Caco-2 (cell line): Measurements from ENCODE around the gene IL23R. TPM values are rescaled to one million over a fixed set of nuclear protein-coding genes. Genes with fewer than 3 reads are reported as not detected.

Experiments used
- BruUV-seq: library from RNA; stranded (reverse); fragments of 400-500 nt; replicated peaks from 2 replicates; lab custom pipeline; 2021; lab: Mats Ljungman, UMichigan
- CTCF ChIA-PET: fragments of 300-600 bp; sonication (Branson Sonifier 250); formaldehyde crosslinking; loops from one replicate; lab custom pipeline; 2022; ENCODE audit warnings: antibody characterized with exemption; lab: Charles Lee
- POLR2A ChIA-PET: fragments of 300-600 bp; sonication (Branson Sonifier 250); formaldehyde crosslinking; loops from one replicate; lab custom pipeline; 2022; ENCODE audit warnings: antibody characterized with exemption; lab: Charles Lee
- DNase-seq, 2 experiments: peaks; one replicate each; pipeline versions ENCODE4 v3.0.0 to v3.0.0-alpha.2; 2020 to 2022
- H3K27me3 ChIP-seq: replicated peaks from 2 replicates; pipeline ENCODE4 v1.6.0; 2011; ENCODE audit warnings: low read length; ENCODE audit not compliant: control insufficient read depth, insufficient read depth
- H3K36me3 ChIP-seq: 2 replicates; pipeline ENCODE4 v1.5.1; 2011; ENCODE audit warnings: low read length; ENCODE audit not compliant: control insufficient read depth, insufficient read depth
- H3K4me1 ChIP-seq: fragments of 250-450 bp; sonication (Bioruptor Pico); 2 replicates; pipeline ENCODE4 v1.5.1; 2020; ENCODE audit warnings: mild to moderate bottlenecking
- H3K4me3 ChIP-seq: 2 replicates; pipeline ENCODE4 v1.5.1; 2011; ENCODE audit warnings: low read depth, mild to moderate bottlenecking, control low read depth, low read length
- H3K9me3 ChIP-seq: fragments of 250-450 bp; sonication (Bioruptor Pico); 2 replicates; pipeline ENCODE4 v1.5.1; 2020; ENCODE audit warnings: mild to moderate bottlenecking, moderate library complexity
- H3K27ac Mint-ChIP-seq: one replicate; pipeline ENCODE4 v1.8.0; 2022; ENCODE audit warnings: mixed read lengths; ENCODE audit not compliant: unreplicated experiment
- H3K27me3 Mint-ChIP-seq: one replicate; pipeline ENCODE4 v1.8.0; 2022; ENCODE audit warnings: mixed read lengths; ENCODE audit not compliant: insufficient read depth, unreplicated experiment
- H3K36me3 Mint-ChIP-seq: one replicate; pipeline ENCODE4 v1.8.0; 2022; ENCODE audit warnings: mild to moderate bottlenecking, mixed read lengths; ENCODE audit not compliant: insufficient read depth, unreplicated experiment
- H3K4me1 Mint-ChIP-seq: one replicate; pipeline ENCODE4 v1.8.0; 2022; ENCODE audit warnings: low read depth, mixed read lengths; ENCODE audit not compliant: unreplicated experiment
- H3K4me3 Mint-ChIP-seq: one replicate; pipeline ENCODE4 v1.8.0; 2022; ENCODE audit warnings: mild to moderate bottlenecking, moderate library complexity, mixed read lengths; ENCODE audit not compliant: unreplicated experiment
- H3K9me3 Mint-ChIP-seq: one replicate; pipeline ENCODE4 v1.8.0; 2022; ENCODE audit warnings: mixed read lengths; ENCODE audit not compliant: unreplicated experiment
- intact Hi-C: fragments of 100-400 bp; cut with micrococcal nuclease; formaldehyde crosslinking; loops from one replicate; pipeline ENCODE4 v1.10.0; 2022; ENCODE audit not compliant: unreplicated experiment
- total RNA-seq: library from RNA; stranded (reverse); gene quantifications from 2 replicates; pipeline ENCODE4 v1.2.3, GENCODE V29; 2022
- TF ChIP-seq, protein P1 (sequence below), 2 experiments: fragments of 200-600 bp in 1 of 2; IDR thresholded peaks; 1 replicate in 1 of 2; 2 replicates in 1 of 2; pipeline versions ENCODE4 v1.5.1 to v1.8.0; 2011 to 2022; ENCODE audit warnings: antibody characterized with exemption in 1 of 2, control low read depth in 1 of 2, inconsistent platforms in 1 of 2, low read depth in 1 of 2, low read length in 1 of 2, mild to moderate bottlenecking in 1 of 2, moderate library complexity in 1 of 2; ENCODE audit not compliant: insufficient read depth in 1 of 2, severe bottlenecking in 1 of 2, unreplicated experiment in 1 of 2

The IL23R gene
- total RNA-seq, 1 experiment from 2014 or later, result not detected

DNA sequence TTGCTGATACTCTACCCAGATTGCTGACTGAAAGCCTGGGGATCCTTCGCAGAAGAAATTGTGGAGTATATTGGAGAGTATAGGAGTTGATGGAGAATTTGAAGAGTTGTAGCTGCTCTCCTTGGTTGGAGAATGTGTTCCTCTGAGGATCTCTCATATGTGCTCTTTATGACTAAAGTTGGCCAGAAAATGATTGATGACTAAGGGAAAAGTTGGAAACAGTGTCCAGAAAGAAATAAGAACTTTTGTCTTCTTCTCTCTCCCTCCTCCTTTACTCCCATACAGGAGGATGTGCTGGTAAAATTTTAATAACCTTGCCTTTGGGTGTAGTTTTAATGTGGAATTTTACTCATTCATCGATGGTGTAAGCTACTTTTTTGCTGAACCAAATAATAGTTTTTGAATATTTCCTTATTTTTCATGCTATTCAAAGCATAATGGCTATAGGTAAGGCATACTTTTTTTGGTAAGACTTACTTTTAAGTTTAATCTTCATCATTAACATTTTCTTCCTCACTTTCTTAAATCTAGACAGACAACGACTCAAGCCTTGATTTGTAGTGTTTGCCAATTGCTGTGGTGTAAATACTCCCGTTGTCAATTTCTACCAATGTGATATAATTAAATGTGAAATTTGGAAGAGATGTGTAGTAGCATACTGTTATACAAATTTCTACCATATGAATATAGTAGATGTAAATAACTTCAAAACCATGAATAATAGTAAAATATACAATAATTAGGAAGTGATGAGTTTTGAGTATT, 45.2 kb upstream of the IL23R start:
- H3K27ac Mint-ChIP-seq, result no peak overlapping the region
- no peaks in the 10 kb centered on the region for H3K9me3 Mint-ChIP-seq
- no TSS peak for BruUV-seq
- Histone ChIP-seq H3K27me3 (no peaks in the 10 kb centered on the region), H3K9me3 (peaks cover 5% of the 10 kb centered on the region; the same call in 1 of the 2 replicates), H3K4me3 (no peak overlapping the region), H3K36me3 (no peaks in the 10 kb centered on the region), H3K4me1 (no peaks in the 10 kb centered on the region; the same call in 1 of the 2 replicates)
- TF ChIP-seq, protein P1, sequence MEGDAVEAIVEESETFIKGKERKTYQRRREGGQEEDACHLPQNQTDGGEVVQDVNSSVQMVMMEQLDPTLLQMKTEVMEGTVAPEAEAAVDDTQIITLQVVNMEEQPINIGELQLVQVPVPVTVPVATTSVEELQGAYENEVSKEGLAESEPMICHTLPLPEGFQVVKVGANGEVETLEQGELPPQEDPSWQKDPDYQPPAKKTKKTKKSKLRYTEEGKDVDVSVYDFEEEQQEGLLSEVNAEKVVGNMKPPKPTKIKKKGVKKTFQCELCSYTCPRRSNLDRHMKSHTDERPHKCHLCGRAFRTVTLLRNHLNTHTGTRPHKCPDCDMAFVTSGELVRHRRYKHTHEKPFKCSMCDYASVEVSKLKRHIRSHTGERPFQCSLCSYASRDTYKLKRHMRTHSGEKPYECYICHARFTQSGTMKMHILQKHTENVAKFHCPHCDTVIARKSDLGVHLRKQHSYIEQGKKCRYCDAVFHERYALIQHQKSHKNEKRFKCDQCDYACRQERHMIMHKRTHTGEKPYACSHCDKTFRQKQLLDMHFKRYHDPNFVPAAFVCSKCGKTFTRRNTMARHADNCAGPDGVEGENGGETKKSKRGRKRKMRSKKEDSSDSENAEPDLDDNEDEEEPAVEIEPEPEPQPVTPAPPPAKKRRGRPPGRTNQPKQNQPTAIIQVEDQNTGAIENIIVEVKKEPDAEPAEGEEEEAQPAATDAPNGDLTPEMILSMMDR (IDR thresholded peaks at IDR 0.05; ENCODE audit: insufficient read depth in 1 of 2, low read depth in 1 of 2, low read length in 1 of 2, severe bottlenecking in 1 of 2, unreplicated experiment in 1 of 2), result no peak
- no peaks in the 10 kb centered on the region for H3K4me1 Mint-ChIP-seq
- intact Hi-C loops, result no loop called here
- peaks cover under 1% of the 10 kb centered on the region for H3K36me3 Mint-ChIP-seq
- H3K27me3 Mint-ChIP-seq, result no peaks in the 10 kb centered on the region
- ChIA-PET CTCF (no interaction called here), POLR2A (no interaction called here)
- DNase-seq, result no peak
- H3K4me3 Mint-ChIP-seq, result no peak overlapping the region

DNA sequence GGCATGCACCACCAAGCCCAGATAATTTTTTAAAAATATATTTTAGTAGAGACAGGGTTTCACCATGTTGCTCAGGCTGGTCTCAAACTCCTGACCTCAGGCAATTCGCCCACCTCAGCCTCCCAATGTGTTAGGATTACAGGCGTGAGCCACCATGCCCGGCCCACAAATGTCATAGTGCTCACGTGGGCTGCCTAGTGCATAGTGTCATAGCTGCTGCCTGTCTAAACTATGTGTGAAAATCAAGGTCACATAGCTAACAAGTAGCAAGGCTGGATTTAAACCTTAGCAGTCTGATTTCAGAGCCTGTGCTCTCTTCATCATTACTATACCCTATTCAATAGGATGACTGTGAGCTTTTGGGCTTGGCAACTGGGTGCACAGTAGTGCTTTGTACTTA, 41.8 kb upstream of the IL23R start:
- peaks cover 5% of the 10 kb centered on the region; the same call in 1 of the 2 replicates for H3K9me3 ChIP-seq
- ChIA-PET POLR2A (no interaction called here), CTCF (no interaction called here)
- no peak for DNase-seq
- Mint-ChIP-seq H3K9me3 (no peaks in the 10 kb centered on the region), H3K27me3 (no peaks in the 10 kb centered on the region), H3K27ac (no peak overlapping the region), H3K36me3 (peaks cover 4% of the 10 kb centered on the region), H3K4me1 (no peaks in the 10 kb centered on the region), H3K4me3 (no peak overlapping the region)
- no peak overlapping the region for H3K4me3 ChIP-seq
- TF ChIP-seq, protein P1 (IDR thresholded peaks at IDR 0.05; ENCODE audit: insufficient read depth in 1 of 2, low read depth in 1 of 2, low read length in 1 of 2, severe bottlenecking in 1 of 2, unreplicated experiment in 1 of 2), result no peak
- no peaks in the 10 kb centered on the region for H3K36me3 ChIP-seq
- intact Hi-C loops, result no loop called here
- BruUV-seq, result no TSS peak
- peaks cover 13% of the 10 kb centered on the region for H3K4me1 ChIP-seq
- no peaks in the 10 kb centered on the region for H3K27me3 ChIP-seq

DNA sequence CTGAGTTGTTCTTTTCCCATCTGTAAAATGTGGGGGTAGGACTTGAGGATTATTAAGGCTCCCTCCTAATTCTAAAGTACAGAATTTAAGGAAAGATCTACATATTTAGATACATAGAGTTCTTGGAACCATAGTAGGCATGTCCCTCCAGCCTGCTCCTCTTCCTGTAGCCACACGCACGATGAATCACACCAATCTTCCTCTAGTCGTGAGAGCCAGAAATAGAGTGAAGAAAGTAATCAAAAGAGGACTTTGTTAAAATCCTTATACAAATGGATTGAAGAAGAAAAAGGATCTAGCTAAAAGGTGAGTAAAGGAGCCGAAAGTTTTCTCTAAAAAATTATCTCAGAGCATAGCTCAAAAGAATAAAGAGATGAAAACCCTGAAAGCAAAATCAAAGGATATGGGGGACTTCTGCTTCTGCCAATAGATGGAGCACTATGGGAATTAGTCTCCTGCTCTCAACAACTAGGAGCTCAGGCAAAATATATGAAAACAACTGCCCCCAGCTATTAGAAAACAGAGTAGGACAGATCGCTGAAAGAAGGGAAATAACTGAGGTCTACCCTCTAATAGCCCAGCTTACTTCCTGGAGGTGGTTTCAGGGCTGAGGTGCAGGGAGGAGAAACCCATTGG, 40.0 kb upstream of the IL23R start:
- TF ChIP-seq, protein P1 (IDR thresholded peaks at IDR 0.05; ENCODE audit: insufficient read depth in 1 of 2, low read depth in 1 of 2, low read length in 1 of 2, severe bottlenecking in 1 of 2, unreplicated experiment in 1 of 2), result no peak
- peaks cover 2% of the 10 kb centered on the region; the same call in 1 of the 2 replicates for H3K9me3 ChIP-seq
- no peaks in the 10 kb centered on the region for H3K36me3 ChIP-seq
- Mint-ChIP-seq H3K36me3 (peaks cover 4% of the 10 kb centered on the region), H3K4me1 (no peaks in the 10 kb centered on the region), H3K27ac (no peak overlapping the region), H3K27me3 (no peaks in the 10 kb centered on the region), H3K4me3 (no peak overlapping the region), H3K9me3 (no peaks in the 10 kb centered on the region)
- ChIA-PET CTCF (interaction anchor here (1.3 kb wide), 1 partner anchor 23 kb away, joined by 6 read pairs; no protein-coding TSS in a partner anchor), POLR2A (no interaction called here)
- H3K27me3 ChIP-seq, result no peaks in the 10 kb centered on the region
- H3K4me1 ChIP-seq, result peaks cover 13% of the 10 kb centered on the region
- no peak overlapping the region for H3K4me3 ChIP-seq
- no peak for DNase-seq
- intact Hi-C loops, result loop anchor here (1.0 kb wide), 1 partner anchor 22 kb away; no protein-coding TSS in a partner anchor
- BruUV-seq, result no TSS peak
